Breast epithelium (tissue), 4 donors: ENCODE measurements around the gene TFB1M. TPM values are rescaled to one million over a fixed set of nuclear protein-coding genes. Genes with fewer than 3 reads are reported as not detected.
"Not testable (repeated sequence)": the region's sequence is repeated elsewhere in the genome, so short reads cannot be mapped to it uniquely, and the experiment has no call there.

ENCODE experiments used
- DNase-seq, 2 donors: peaks; one replicate each; pipeline ENCODE4 v3.0.0-alpha.2; 2019; ENCODE audit warnings: low spot score in 2 of 2
- H3K27ac ChIP-seq, 2 donors: fragments of 200-600 bp; sonication (generic) in 1 of 2; one replicate each; pipeline ENCODE4 v1.5.1; 2016 to 2019; ENCODE audit warnings: mild to moderate bottlenecking in 1 of 2
- H3K27me3 ChIP-seq, 2 donors: fragments of 200-600 bp; sonication (generic) in 1 of 2; one replicate each; pipeline versions ENCODE4 v1.5.1 to v1.6.0; 2017 to 2019; ENCODE audit warnings: control low read depth in 1 of 2, mild to moderate bottlenecking in 1 of 2
- H3K36me3 ChIP-seq: fragments of 200-600 bp; one replicate; pipeline ENCODE4 v1.5.1; 2019
- H3K4me1 ChIP-seq, 2 donors: fragments of 200-600 bp; sonication (generic); one replicate each; pipeline ENCODE4 v1.5.1; 2016 to 2019; ENCODE audit warnings: control low read depth in 1 of 2
- H3K4me3 ChIP-seq, 3 donors: fragments of 200-600 bp; sonication (generic); 1 replicate in 2 of 3; 2 replicates in 1 of 3; pipeline ENCODE4 v1.5.1; 2016 to 2019; ENCODE audit warnings: mild to moderate bottlenecking in 3 of 3, moderate library complexity in 2 of 3
- H3K9me3 ChIP-seq, 2 donors: fragments of 200-600 bp; sonication (generic) in 1 of 2; one replicate each; pipeline ENCODE4 v1.5.1; 2016 to 2019; ENCODE audit warnings: control low read depth in 1 of 2
- POLR2A ChIP-seq: fragments of 450-650 bp; IDR thresholded peaks from one replicate; pipeline ENCODE4 v1.6.1; 2016; ENCODE audit warnings: antibody characterized with exemption, mild to moderate bottlenecking, moderate library complexity
- POLR2AphosphoS5 ChIP-seq, 3 donors: sonication (generic); formaldehyde crosslinking; IDR thresholded peaks; one replicate each; pipeline ENCODE4 v1.6.1; 2017; ENCODE audit warnings: antibody characterized with exemption in 3 of 3
- intact Hi-C: fragments of 100-400 bp; cut with DNase I; formaldehyde crosslinking; loops from one replicate; pipeline ENCODE4 v1.15.1; 2023; ENCODE audit warnings: low total_unique reads
- total RNA-seq, 3 donors: library from RNA; depleted of rRNA; stranded (reverse); fragments of >200 nt; gene quantifications; one replicate each; pipeline ENCODE4 v1.1.0, GENCODE V29; 2016
- TF ChIP-seq, protein P1 (sequence below), 3 donors: fragments of 450-650 bp; IDR thresholded peaks; one replicate each; pipeline ENCODE4 v1.5.1; 2016 to 2017; ENCODE audit warnings: antibody characterized with exemption in 3 of 3, mild to moderate bottlenecking in 3 of 3, moderate library complexity in 3 of 3

Gene TFB1M
- total RNA-seq, 3 donors from 2014 or later: 9.9 to 28.5 (median 18.4) TPM

DNA sequence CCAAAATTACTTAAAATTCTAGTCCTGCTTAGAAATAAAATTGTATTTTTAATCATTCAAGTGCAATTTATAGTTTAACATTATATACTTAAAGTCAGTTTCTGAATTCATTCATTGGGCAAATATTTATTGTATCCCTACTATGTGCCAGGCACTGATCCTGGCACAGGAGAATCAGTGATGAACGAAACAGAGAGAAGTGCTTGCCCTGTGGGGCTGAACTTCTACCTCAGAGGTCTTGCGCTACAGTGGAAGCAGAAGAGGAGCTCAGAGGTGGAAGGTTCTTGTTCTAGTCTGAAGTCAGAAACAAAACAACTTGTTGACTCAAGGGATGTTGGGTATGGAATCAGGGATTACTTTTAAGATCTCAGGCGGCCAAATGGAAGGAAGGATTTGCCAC lies 44.5 kb downstream of the TFB1M start:
- H3K9me3 ChIP-seq: no peaks in the 10 kb centered on the region
- H3K36me3 ChIP-seq: no peaks in the 10 kb centered on the region
- no peaks in the 10 kb centered on the region for H3K4me1 ChIP-seq
- TF ChIP-seq, protein P1, sequence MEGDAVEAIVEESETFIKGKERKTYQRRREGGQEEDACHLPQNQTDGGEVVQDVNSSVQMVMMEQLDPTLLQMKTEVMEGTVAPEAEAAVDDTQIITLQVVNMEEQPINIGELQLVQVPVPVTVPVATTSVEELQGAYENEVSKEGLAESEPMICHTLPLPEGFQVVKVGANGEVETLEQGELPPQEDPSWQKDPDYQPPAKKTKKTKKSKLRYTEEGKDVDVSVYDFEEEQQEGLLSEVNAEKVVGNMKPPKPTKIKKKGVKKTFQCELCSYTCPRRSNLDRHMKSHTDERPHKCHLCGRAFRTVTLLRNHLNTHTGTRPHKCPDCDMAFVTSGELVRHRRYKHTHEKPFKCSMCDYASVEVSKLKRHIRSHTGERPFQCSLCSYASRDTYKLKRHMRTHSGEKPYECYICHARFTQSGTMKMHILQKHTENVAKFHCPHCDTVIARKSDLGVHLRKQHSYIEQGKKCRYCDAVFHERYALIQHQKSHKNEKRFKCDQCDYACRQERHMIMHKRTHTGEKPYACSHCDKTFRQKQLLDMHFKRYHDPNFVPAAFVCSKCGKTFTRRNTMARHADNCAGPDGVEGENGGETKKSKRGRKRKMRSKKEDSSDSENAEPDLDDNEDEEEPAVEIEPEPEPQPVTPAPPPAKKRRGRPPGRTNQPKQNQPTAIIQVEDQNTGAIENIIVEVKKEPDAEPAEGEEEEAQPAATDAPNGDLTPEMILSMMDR (IDR thresholded peaks at IDR 0.05): no peak
- no peak for TF ChIP-seq POLR2AphosphoS5 (IDR thresholded peaks at IDR 0.05)
- TF ChIP-seq POLR2A: no peak
- intact Hi-C loops: no loop called here
- H3K27ac ChIP-seq: no peak overlapping the region
- no peak for DNase-seq
- H3K27me3 ChIP-seq: no peaks in the 10 kb centered on the region
- H3K4me3 ChIP-seq: no peak overlapping the region

DNA sequence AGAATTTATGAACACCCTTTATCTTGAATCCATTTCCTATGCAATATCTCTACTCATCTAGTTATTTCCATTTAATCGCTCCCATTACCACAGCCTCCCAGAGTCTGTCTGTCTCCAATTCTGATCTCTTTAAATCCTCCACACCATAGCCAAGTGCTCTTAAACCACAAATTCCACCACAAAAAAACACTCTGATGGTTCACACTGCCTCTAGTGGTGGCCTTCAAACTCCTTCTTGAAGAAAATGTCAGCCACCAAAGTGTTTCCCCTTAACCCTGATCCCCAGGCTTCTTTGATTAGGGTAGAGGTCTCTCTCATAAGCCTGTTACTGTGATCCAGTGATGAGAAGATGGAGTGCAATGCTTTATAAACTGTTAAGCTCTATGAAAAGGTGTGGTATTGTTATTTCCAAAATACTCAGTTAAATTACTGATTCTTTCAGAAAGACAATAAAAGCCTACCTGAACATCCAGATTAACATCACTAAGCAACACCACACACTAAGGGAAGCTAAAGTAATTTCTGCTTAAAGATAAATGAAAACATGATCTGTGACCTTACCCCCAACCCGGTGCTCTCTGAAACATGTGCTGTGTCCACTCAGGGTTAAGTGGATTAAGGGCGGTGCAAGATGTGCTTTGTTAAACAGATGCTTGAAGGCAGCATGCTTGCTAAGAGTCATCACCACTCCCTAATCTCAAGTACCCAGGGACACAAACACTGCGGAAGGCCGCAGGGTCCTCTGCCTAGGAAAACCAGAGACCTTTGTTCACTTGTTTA lies 46.0 kb downstream of the TFB1M start:
- TF ChIP-seq, protein P1 (IDR thresholded peaks at IDR 0.05): peak in 1 of 3 donors; percentile 17
- H3K27ac ChIP-seq, DNase-seq: not testable (repeated sequence)

DNA sequence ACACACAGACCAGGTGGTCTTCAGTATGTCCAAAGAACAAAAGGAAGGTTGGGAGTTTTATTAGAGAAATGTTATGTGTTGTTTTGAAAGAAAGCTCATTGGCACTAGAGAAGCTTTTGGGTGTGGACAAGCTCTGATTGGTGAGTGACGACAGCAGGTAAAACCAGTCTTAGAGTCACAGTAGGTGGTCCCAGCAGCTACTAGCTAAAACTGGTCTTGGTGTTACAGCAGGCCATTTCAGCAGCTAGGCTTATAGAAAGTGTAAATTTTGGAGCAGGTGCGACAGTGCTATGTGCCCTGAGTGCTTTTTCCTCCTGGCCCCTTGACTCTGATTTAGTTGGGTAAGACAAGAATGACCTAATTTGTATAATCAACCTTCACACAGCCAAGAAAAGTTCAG lies 46.9 kb downstream of the TFB1M start:
- intact Hi-C loops: no loop called here
- Histone ChIP-seq H3K36me3 (no peaks in the 10 kb centered on the region), H3K4me3 (no peak overlapping the region), H3K27me3 (no peaks in the 10 kb centered on the region), H3K4me1 (no peaks in the 10 kb centered on the region), H3K9me3 (no peaks in the 10 kb centered on the region), H3K27ac (no peak overlapping the region)
- TF ChIP-seq, protein P1 (IDR thresholded peaks at IDR 0.05): no peak
- TF ChIP-seq POLR2AphosphoS5 (IDR thresholded peaks at IDR 0.05) (no peak), POLR2A (no peak)
- no peak for DNase-seq

More for the DNA sequence above, 46.0 kb downstream of the TFB1M start:
- H3K36me3 ChIP-seq, H3K4me3 ChIP-seq, intact Hi-C loops, H3K4me1 ChIP-seq, H3K27me3 ChIP-seq, H3K9me3 ChIP-seq: not testable (repeated sequence)

DNA sequence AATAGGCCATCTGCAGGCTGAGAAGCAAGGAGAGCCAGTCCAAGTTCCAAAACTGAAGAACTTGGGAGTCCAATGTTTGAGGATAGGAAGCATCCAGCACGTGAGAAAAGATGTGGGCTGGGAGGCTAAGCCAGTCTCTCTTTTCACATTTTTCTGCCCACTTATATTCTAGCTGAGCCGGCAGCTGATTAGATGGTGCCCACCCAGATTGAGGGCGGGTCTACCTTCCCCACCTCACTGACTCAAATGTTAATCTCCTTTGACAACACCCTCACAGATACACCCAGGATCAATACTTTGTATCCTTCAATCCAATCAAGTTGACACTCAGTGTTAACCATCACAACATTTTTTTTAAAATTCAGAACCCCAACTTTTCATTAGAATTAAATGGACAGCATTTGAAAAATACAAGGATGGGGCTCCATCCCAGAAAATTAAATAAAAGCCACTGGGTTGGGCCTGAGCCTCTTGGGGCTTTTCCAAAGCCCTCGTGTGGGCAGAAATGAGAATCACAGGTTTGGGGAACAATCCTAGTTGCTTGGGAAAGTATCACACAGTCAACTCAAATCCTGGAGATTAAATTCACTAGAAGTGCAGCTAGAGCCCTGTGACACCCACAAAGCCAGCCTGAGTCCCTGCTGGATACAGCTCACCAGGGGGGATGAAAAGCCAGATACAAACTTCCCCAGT lies 48.3 kb downstream of the TFB1M start:
- no peak overlapping the region for H3K27ac ChIP-seq
- H3K4me3 ChIP-seq: no peak overlapping the region
- no peaks in the 10 kb centered on the region for H3K27me3 ChIP-seq
- H3K4me1 ChIP-seq: no peaks in the 10 kb centered on the region
- no peaks in the 10 kb centered on the region for H3K9me3 ChIP-seq
- H3K36me3 ChIP-seq: no peaks in the 10 kb centered on the region
- intact Hi-C loops: no loop called here
- no peak for DNase-seq
- TF ChIP-seq POLR2A (no peak), POLR2AphosphoS5 (IDR thresholded peaks at IDR 0.05) (no peak)
- TF ChIP-seq, protein P1 (IDR thresholded peaks at IDR 0.05): no peak

DNA sequence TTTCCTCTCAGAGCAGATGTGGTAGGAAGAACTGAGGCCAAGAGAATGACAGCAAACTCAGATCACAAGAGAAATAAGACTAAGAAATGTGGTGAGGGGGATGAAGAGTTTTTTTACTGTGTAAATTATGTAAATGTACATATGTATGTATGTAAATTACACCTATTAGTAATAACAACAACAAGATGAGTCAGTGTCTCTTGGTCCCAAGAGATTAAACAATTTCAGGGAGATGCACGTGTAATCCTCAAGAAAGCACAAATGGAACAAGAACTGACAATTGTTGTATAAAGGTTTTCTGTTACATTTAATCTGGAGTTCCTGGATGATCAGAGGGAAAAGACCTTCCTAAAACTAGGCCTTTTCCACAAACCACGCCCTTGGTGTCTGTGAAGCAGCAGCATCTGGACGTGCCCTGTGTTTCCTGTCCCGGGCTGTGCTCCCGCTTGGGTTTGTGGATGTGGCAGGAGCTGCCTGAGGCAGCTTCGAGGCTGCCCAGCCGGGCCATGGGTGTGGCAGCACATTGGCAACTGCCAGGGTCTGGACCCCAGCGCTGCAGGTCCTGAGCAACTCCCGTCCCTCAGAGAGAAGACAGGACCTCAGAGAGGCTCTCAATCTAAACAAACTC lies 49.5 kb downstream of the TFB1M start:
- TF ChIP-seq POLR2A (no peak), POLR2AphosphoS5 (IDR thresholded peaks at IDR 0.05) (no peak)
- TF ChIP-seq, protein P1 (IDR thresholded peaks at IDR 0.05): no peak
- intact Hi-C loops: no loop called here
- Histone ChIP-seq H3K36me3 (no peaks in the 10 kb centered on the region), H3K27me3 (no peaks in the 10 kb centered on the region), H3K4me3 (no peak overlapping the region), H3K9me3 (no peaks in the 10 kb centered on the region), H3K4me1 (no peaks in the 10 kb centered on the region), H3K27ac (no peak overlapping the region)
- no peak for DNase-seq
